ENCODE results near the gene DDIT4. TPM values are rescaled to one million over a fixed set of nuclear protein-coding genes. Genes with fewer than 3 reads are reported as not detected.

DDIT4 gene
- total and polyA plus RNA-seq, 9 of the 15 experiments (the other 6 are each of a cell fraction or from before 2014, with no cell fraction given) = 8.2 to 675 (median 159) TPM

- TF ChIP-seq CHD7 (IDR thresholded peaks at IDR 0.05; ENCODE audit: low read depth, low read length) = no peak
- TF ChIP-seq ZNF3 (CRISPR knock-in tag; IDR thresholded peaks at IDR 0.05) = no peak
- no peak for TF ChIP-seq SAFB2 (IDR thresholded peaks at IDR 0.05; ENCODE audit: borderline replicate concordance, low read depth, low read length, severe bottlenecking)
- no peak for TF ChIP-seq SIRT6 (IDR thresholded peaks at IDR 0.05; ENCODE audit: low read depth, low read length)
- no peak for TF ChIP-seq HDAC6 (IDR thresholded peaks at IDR 0.05; ENCODE audit: low read depth, low read length)
- peak; percentile 56; the same call in 1 of the 2 replicates for TF ChIP-seq FOXP4 (CRISPR knock-in tag; IDR thresholded peaks at IDR 0.05; ENCODE audit: borderline replicate concordance)
- no peak for TF ChIP-seq MXD1 (CRISPR knock-in tag; IDR thresholded peaks at IDR 0.05; ENCODE audit: borderline replicate concordance, poor library complexity, severe bottlenecking)
- TF ChIP-seq KLF6 (CRISPR knock-in tag; IDR thresholded peaks at IDR 0.05; ENCODE audit: borderline replicate concordance) = peak; percentile 95
- TF ChIP-seq PHF20 (IDR thresholded peaks at IDR 0.05; ENCODE audit: partially characterized antibody) = no peak
- TF ChIP-seq THAP7 (CRISPR knock-in tag; IDR thresholded peaks at IDR 0.05) = peak; percentile 31; the same call in 1 of the 2 replicates
- TF ChIP-seq RBM34 (IDR thresholded peaks at IDR 0.05; ENCODE audit: borderline replicate concordance, insufficient read depth, low read length) = no peak
These were observed 24.3 kb downstream of the DDIT4 start (continued) for GRCh38 chr10:72297805-72298591.
